ENCODE results near the gene MAP2K2.

Gene MAP2K2

GRCh38 chr19:4084547-4084877 lies 39.4 kb downstream of the MAP2K2 start:
- H3K4me3 ChIP-seq (ENCODE audit: low read depth, low read length) = no peak overlapping the region
- TF ChIP-seq CTCF (IDR thresholded peaks at IDR 0.05; ENCODE audit: insufficient read depth, low read depth, low read length, missing control alignments) = no peak
- DNase-seq (ENCODE audit: low read depth) = no peak

- TF ChIP-seq CTCF (IDR thresholded peaks at IDR 0.05; ENCODE audit: insufficient read depth, low read depth, low read length, missing control alignments) = no peak
- 0 out of 2 replicates have a peak overlapping the region, but pooled peaks have one; percentile 3 for H3K4me3 ChIP-seq (ENCODE audit: low read depth, low read length)
- peak; percentile 66 for DNase-seq (ENCODE audit: low read depth)
Observed at GRCh38 chr19:4083677-4084546, 40.0 kb downstream of the MAP2K2 start.

- no peak overlapping the region for H3K4me3 ChIP-seq (ENCODE audit: low read depth, low read length)
- no peak for DNase-seq (ENCODE audit: low read depth)
- TF ChIP-seq CTCF (IDR thresholded peaks at IDR 0.05; ENCODE audit: insufficient read depth, low read depth, low read length, missing control alignments) = no peak
Observed at GRCh38 chr19:4082172-4082571, 41.8 kb downstream of the MAP2K2 start.

- no peak for DNase-seq (ENCODE audit: low read depth)
- no peak overlapping the region for H3K4me3 ChIP-seq (ENCODE audit: low read depth, low read length)
- TF ChIP-seq CTCF (IDR thresholded peaks at IDR 0.05; ENCODE audit: insufficient read depth, low read depth, low read length, missing control alignments) = no peak
Observed at GRCh38 chr19:4081441-4082129, 42.3 kb downstream of the MAP2K2 start.

- DNase-seq (ENCODE audit: low read depth) = no peak
- TF ChIP-seq CTCF (IDR thresholded peaks at IDR 0.05; ENCODE audit: insufficient read depth, low read depth, low read length, missing control alignments) = no peak
- H3K4me3 ChIP-seq (ENCODE audit: low read depth, low read length) = no peak overlapping the region
Observed at GRCh38 chr19:4080473-4080872, 43.4 kb downstream of the MAP2K2 start.

GRCh38 chr19:4077800-4078684 lies 45.9 kb downstream of the MAP2K2 start:
- TF ChIP-seq CTCF (IDR thresholded peaks at IDR 0.05; ENCODE audit: insufficient read depth, low read depth, low read length, missing control alignments) = no peak
- peak; percentile 79 for DNase-seq (ENCODE audit: low read depth)
- H3K4me3 ChIP-seq (ENCODE audit: low read depth, low read length) = peak overlapping the region; percentile 39
